ENCODE measurements around the gene SNX25. TPM values are rescaled to one million over a fixed set of nuclear protein-coding genes. Genes with fewer than 3 reads are reported as not detected.
"Not testable (repeated sequence)": the region's sequence is repeated elsewhere in the genome, so short reads cannot be mapped to it uniquely, and the experiment has no call there.

Gene SNX25
- total and polyA plus RNA-seq, 4 donors, result 18.3 to 33.5 (median 24.8) TPM

- H3K27me3 ChIP-seq (ENCODE audit: control insufficient read depth, insufficient read depth, low read length), result no peaks in the 10 kb centered on the region
- H3K9me3 ChIP-seq (ENCODE audit: control insufficient read depth, insufficient read depth, low read length), result no peaks in the 10 kb centered on the region
- H3K4me1 ChIP-seq (ENCODE audit: control insufficient read depth, insufficient read depth, low read length), result peaks cover 4% of the 10 kb centered on the region
- H3K27ac ChIP-seq (ENCODE audit: low read depth, low read length), result no peak overlapping the region
- H3K4me3 ChIP-seq (ENCODE audit: low read depth, low read length), result no peak overlapping the region
- 60% methylated on average over 5 of the region's 5 CpGs for WGBS (ENCODE audit: insufficient coverage)
- peaks cover 5% of the 10 kb centered on the region for H3K36me3 ChIP-seq (ENCODE audit: control insufficient read depth, insufficient read depth, low read length)
- no peak for DNase-seq (ENCODE audit: low read depth in 4 of 6, low spot score in 6 of 6)
These were observed 97.9 kb downstream of the SNX25 start for GRCh38 chr4:185307136-185307950.

GRCh38 chr4:185309770-185310169 lies 100.4 kb downstream of the SNX25 start:
- H3K4me1 ChIP-seq (ENCODE audit: control insufficient read depth, insufficient read depth, low read length), result peaks cover 3% of the 10 kb centered on the region
- 83% methylated on average over 2 of the region's 4 CpGs for WGBS (ENCODE audit: insufficient coverage)

GRCh38 chr4:185311113-185311888 lies 101.9 kb downstream of the SNX25 start:
- peaks cover 8% of the 10 kb centered on the region for H3K36me3 ChIP-seq (ENCODE audit: control insufficient read depth, insufficient read depth, low read length)
- DNase-seq (ENCODE audit: low read depth in 4 of 6, low spot score in 6 of 6), result no peak
- WGBS (ENCODE audit: insufficient coverage), result 91% methylated on average over 4 of the region's 5 CpGs

More at GRCh38 chr4:185309770-185310169, 100.4 kb downstream of the SNX25 start:
- no peaks in the 10 kb centered on the region for H3K9me3 ChIP-seq (ENCODE audit: control insufficient read depth, insufficient read depth, low read length)
- DNase-seq (ENCODE audit: low read depth in 4 of 6, low spot score in 6 of 6), result no peak
- no peak overlapping the region for H3K4me3 ChIP-seq (ENCODE audit: low read depth, low read length)
- H3K27ac ChIP-seq (ENCODE audit: low read depth, low read length), result no peak overlapping the region
- peaks cover 8% of the 10 kb centered on the region for H3K36me3 ChIP-seq (ENCODE audit: control insufficient read depth, insufficient read depth, low read length)
- H3K27me3 ChIP-seq (ENCODE audit: control insufficient read depth, insufficient read depth, low read length), result no peaks in the 10 kb centered on the region

DNA sequence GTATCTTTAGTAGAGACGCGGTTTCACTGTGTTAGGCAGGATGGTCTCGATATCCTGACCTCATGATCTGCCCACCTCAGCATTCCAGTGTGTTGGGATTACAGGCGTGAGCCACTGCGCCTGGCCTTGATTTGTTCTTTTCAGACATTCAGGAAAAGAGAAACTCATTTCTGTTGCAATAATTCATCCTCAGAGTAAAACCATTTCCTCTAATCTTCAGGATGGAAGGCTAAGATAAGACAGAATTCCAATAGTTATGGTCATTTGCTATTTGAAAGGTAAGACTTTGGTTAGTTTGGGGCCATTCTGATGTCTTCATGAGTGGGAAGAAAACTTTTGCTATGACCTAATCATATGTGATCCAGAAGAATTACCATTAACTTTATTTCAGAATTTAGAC lies 103.3 kb downstream of the SNX25 start:
- no peaks in the 10 kb centered on the region for H3K4me1 ChIP-seq (ENCODE audit: control insufficient read depth, insufficient read depth, low read length)
- peaks cover 8% of the 10 kb centered on the region for H3K36me3 ChIP-seq (ENCODE audit: control insufficient read depth, insufficient read depth, low read length)

More at GRCh38 chr4:185311113-185311888, 101.9 kb downstream of the SNX25 start:
- Histone ChIP-seq H3K9me3 (ENCODE audit: control insufficient read depth, insufficient read depth, low read length) (no peaks in the 10 kb centered on the region), H3K27me3 (ENCODE audit: control insufficient read depth, insufficient read depth, low read length) (no peaks in the 10 kb centered on the region), H3K4me1 (ENCODE audit: control insufficient read depth, insufficient read depth, low read length) (no peaks in the 10 kb centered on the region), H3K27ac (ENCODE audit: low read depth, low read length) (no peak overlapping the region), H3K4me3 (ENCODE audit: low read depth, low read length) (no peak overlapping the region)

GRCh38 chr4:185317462-185317861 lies 108.1 kb downstream of the SNX25 start:
- not testable (repeated sequence) for DNase-seq (ENCODE audit: low read depth in 4 of 6, low spot score in 6 of 6); H3K4me3 ChIP-seq (ENCODE audit: low read depth, low read length); H3K9me3 ChIP-seq (ENCODE audit: control insufficient read depth, insufficient read depth, low read length); H3K36me3 ChIP-seq (ENCODE audit: control insufficient read depth, insufficient read depth, low read length); H3K27me3 ChIP-seq (ENCODE audit: control insufficient read depth, insufficient read depth, low read length); H3K4me1 ChIP-seq (ENCODE audit: control insufficient read depth, insufficient read depth, low read length); H3K27ac ChIP-seq (ENCODE audit: low read depth, low read length)
- no CpG with 5 or more reads among the region's 3 CpGs for WGBS (ENCODE audit: insufficient coverage)

More for the DNA sequence above, 103.3 kb downstream of the SNX25 start:
- DNase-seq (ENCODE audit: low read depth in 4 of 6, low spot score in 6 of 6), result no peak
- Histone ChIP-seq H3K4me3 (ENCODE audit: low read depth, low read length) (no peak overlapping the region), H3K27ac (ENCODE audit: low read depth, low read length) (no peak overlapping the region), H3K9me3 (ENCODE audit: control insufficient read depth, insufficient read depth, low read length) (no peaks in the 10 kb centered on the region), H3K27me3 (ENCODE audit: control insufficient read depth, insufficient read depth, low read length) (no peaks in the 10 kb centered on the region)
- WGBS (ENCODE audit: insufficient coverage), result no CpG with 5 or more reads among the region's 5 CpGs

GRCh38 chr4:185317880-185318279 lies 108.5 kb downstream of the SNX25 start:
- no peak overlapping the region for H3K4me3 ChIP-seq (ENCODE audit: low read depth, low read length)
- no peak for DNase-seq (ENCODE audit: low read depth in 4 of 6, low spot score in 6 of 6)

DNA sequence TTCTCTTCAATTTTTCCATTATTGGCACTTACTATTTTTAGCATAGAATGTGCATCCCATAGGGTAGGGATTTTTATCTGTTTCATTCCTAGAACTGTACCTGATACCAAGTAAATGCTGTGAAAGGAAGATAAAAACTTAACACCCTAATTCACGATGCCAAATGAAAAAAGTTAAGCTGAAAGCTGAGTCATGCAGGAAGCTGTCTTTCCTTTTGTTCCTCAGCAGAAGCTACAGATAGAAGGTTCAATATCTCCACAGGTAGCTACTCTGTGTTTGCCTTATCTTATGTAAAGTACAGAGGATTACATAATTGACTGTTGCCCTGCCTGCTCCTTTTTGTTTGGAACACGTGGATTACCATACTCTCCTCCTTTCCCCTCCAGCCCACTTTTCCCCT lies 109.3 kb downstream of the SNX25 start:
- no peaks in the 10 kb centered on the region for H3K9me3 ChIP-seq (ENCODE audit: control insufficient read depth, insufficient read depth, low read length)
- H3K4me1 ChIP-seq (ENCODE audit: control insufficient read depth, insufficient read depth, low read length), result no peaks in the 10 kb centered on the region
- H3K27me3 ChIP-seq (ENCODE audit: control insufficient read depth, insufficient read depth, low read length), result no peaks in the 10 kb centered on the region
- H3K36me3 ChIP-seq (ENCODE audit: control insufficient read depth, insufficient read depth, low read length), result peaks cover 3% of the 10 kb centered on the region
- H3K4me3 ChIP-seq (ENCODE audit: low read depth, low read length), result no peak overlapping the region
- no peak overlapping the region for H3K27ac ChIP-seq (ENCODE audit: low read depth, low read length)
- WGBS (ENCODE audit: insufficient coverage), result no CpG with 5 or more reads among the region's 2 CpGs
- no peak for DNase-seq (ENCODE audit: low read depth in 4 of 6, low spot score in 6 of 6)

More at GRCh38 chr4:185317880-185318279, 108.5 kb downstream of the SNX25 start:
- no peaks in the 10 kb centered on the region for H3K4me1 ChIP-seq (ENCODE audit: control insufficient read depth, insufficient read depth, low read length)
- H3K9me3 ChIP-seq (ENCODE audit: control insufficient read depth, insufficient read depth, low read length), result no peaks in the 10 kb centered on the region
- peaks cover 3% of the 10 kb centered on the region for H3K36me3 ChIP-seq (ENCODE audit: control insufficient read depth, insufficient read depth, low read length)
- WGBS (ENCODE audit: insufficient coverage), result no CpG with 5 or more reads among the region's 1 CpG
- no peak overlapping the region for H3K27ac ChIP-seq (ENCODE audit: low read depth, low read length)
- no peaks in the 10 kb centered on the region for H3K27me3 ChIP-seq (ENCODE audit: control insufficient read depth, insufficient read depth, low read length)

- WGBS (ENCODE audit: insufficient coverage), result 83% methylated on average over 1 of the region's 2 CpGs
These were observed 113.4 kb downstream of the SNX25 start for GRCh38 chr4:185322803-185323202.

DNA sequence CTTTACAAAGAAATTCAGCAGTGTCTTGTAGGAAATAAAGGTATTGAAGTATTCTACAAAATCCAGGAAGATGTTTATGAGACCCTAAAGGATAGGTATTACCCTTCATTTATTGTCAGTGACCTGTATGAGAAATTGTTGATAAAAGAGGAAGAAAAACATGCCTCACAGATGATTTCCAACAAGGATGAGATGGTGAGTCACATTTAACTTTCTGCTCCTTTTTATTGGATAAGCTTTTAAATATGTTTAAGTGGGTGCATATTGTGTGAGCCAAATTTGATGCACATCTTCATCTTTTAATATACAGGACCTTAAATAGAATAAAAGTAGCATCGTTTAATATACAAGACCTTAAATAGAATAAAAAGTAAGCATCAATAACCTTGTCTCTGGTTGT lies 114.2 kb downstream of the SNX25 start:
- Histone ChIP-seq H3K4me3 (ENCODE audit: low read depth, low read length) (no peak overlapping the region), H3K4me1 (ENCODE audit: control insufficient read depth, insufficient read depth, low read length) (no peaks in the 10 kb centered on the region), H3K9me3 (ENCODE audit: control insufficient read depth, insufficient read depth, low read length) (peaks cover under 1% of the 10 kb centered on the region), H3K27ac (ENCODE audit: low read depth, low read length) (no peak overlapping the region), H3K27me3 (ENCODE audit: control insufficient read depth, insufficient read depth, low read length) (no peaks in the 10 kb centered on the region), H3K36me3 (ENCODE audit: control insufficient read depth, insufficient read depth, low read length) (no peaks in the 10 kb centered on the region)
- no peak for DNase-seq (ENCODE audit: low read depth in 4 of 6, low spot score in 6 of 6)
- no CpG with 5 or more reads among the region's 1 CpG for WGBS (ENCODE audit: insufficient coverage)

More at GRCh38 chr4:185322803-185323202, 113.4 kb downstream of the SNX25 start:
- no peak overlapping the region for H3K4me3 ChIP-seq (ENCODE audit: low read depth, low read length)
- no peaks in the 10 kb centered on the region for H3K36me3 ChIP-seq (ENCODE audit: control insufficient read depth, insufficient read depth, low read length)
- no peaks in the 10 kb centered on the region for H3K4me1 ChIP-seq (ENCODE audit: control insufficient read depth, insufficient read depth, low read length)
- H3K9me3 ChIP-seq (ENCODE audit: control insufficient read depth, insufficient read depth, low read length), result no peaks in the 10 kb centered on the region
- no peaks in the 10 kb centered on the region for H3K27me3 ChIP-seq (ENCODE audit: control insufficient read depth, insufficient read depth, low read length)
- H3K27ac ChIP-seq (ENCODE audit: low read depth, low read length), result no peak overlapping the region
- no peak for DNase-seq (ENCODE audit: low read depth in 4 of 6, low spot score in 6 of 6)
